Left lobe of liver (tissue), 2 donors: Measurements from ENCODE around the gene RUNX2. TPM values are rescaled to one million over a fixed set of nuclear protein-coding genes. Genes with fewer than 3 reads are reported as not detected.
"Not testable (repeated sequence)": the region's sequence is repeated elsewhere in the genome, so short reads cannot be mapped to it uniquely, and the experiment has no call there.

Source experiments
- ATAC-seq: fragments of 200-7000 bp; cut with Tn5 transposase; one replicate; pipeline ENCODE4 v1.9.1; 2020; ENCODE audit warnings: mild to moderate bottlenecking, moderate library complexity
- DNase-seq: peaks from one replicate; pipeline ENCODE4 v3.0.0-alpha.2; 2020; ENCODE audit warnings: low spot score
- total RNA-seq: library from RNA; stranded (reverse); gene quantifications from one replicate; pipeline ENCODE4 v1.2.1, GENCODE V29; 2021
- donor health status: DM: no; HTN: no; CAD: no; lungs with moderate emphysema.
- donor health status: DM: no; HTN: yes; CAD: no.

RUNX2 gene
- total RNA-seq: 0.15 TPM

- ATAC-seq: no peak
Observed at GRCh38 chr6:45327956-45328522, at the start of gene RUNX2. Gene RUNX2 (plus strand): TSS chr6:45328330. CDS start chr6:45328727, 397 bp downstream.

GRCh38 chr6:45278367-45278766 is 49.8 kb upstream of the RUNX2 start:
- DNase-seq (no peak), ATAC-seq (no peak)

More at GRCh38 chr6:45327956-45328522, at the start of gene RUNX2:
- no peak for DNase-seq

DNA sequence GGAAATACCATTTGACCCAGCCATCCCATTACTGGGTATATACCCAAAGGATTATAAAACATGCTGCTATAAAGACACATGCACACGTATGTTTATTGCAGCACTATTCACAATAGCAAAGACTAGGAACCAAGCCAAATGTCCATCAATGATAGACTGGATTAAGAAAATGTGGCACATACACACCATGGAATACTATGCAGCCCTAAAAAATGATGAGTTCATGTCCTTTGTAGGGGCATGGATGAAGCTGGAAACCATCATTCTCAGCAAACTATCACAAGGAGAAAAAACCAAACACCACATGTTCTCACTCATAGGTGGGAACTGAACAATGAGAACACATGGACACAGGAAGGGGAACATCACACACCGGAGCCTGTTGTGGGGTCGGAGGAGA is 41.4 kb upstream of the RUNX2 start:
- not testable (repeated sequence) for DNase-seq, ATAC-seq

GRCh38 chr6:45289751-45290514 is 38.2 kb upstream of the RUNX2 start:
- DNase-seq (no peak), ATAC-seq (no peak)

DNA sequence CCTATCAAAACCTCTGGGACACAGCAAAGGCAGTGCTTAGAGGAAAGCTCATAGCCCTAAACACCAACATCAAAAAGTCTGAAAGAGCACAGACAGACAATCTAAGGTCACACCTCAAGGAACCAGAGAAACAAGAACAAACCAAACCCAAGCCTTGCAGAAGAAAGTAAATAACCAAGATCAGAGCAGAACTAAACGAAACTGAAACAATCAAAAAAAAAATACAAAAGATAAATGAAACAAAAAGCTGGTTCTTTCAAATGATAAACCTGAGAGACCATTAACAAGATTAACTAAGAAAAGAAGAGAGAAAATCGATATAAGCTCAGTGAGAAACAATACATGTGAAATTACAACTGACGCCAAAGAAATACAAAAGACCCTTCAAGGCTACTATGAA is 34.8 kb upstream of the RUNX2 start:
- DNase-seq: no peak
- ATAC-seq: no peak

DNA sequence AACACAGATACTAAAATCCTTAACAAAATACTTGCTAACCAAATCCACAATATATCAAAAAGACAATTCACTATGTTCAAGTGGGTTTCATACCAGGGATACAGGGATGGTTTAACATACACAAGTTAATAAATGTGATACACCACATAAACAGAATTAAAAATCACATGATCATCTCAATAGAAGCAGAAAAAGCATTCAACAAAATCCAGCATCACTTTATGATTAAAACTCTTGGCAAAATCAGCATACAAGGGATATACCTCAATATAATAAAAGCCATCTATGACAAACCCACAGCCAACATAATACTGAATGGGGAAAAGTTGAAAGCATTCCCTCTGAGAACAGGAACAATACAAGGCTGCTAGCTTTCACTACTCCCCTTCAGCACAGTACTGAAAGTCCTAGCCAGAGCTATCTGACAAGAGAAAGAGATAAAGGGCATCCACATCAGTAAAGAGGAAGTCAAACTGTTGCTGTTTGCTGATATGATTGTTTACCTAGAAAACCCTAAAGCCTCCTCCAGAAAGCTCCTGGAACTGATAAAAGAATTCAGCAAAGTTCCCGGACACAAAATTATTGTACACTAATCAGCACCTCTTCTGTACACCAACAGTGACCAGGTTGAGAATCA is 33.9 kb upstream of the RUNX2 start:
- ATAC-seq, DNase-seq: not testable (repeated sequence)

GRCh38 chr6:45297320-45297719 is 30.8 kb upstream of the RUNX2 start:
- DNase-seq: no peak
- no peak for ATAC-seq

- no peak for ATAC-seq
- DNase-seq: no peak
Observed at GRCh38 chr6:45299096-45299581, 29.0 kb upstream of the RUNX2 start.

DNA sequence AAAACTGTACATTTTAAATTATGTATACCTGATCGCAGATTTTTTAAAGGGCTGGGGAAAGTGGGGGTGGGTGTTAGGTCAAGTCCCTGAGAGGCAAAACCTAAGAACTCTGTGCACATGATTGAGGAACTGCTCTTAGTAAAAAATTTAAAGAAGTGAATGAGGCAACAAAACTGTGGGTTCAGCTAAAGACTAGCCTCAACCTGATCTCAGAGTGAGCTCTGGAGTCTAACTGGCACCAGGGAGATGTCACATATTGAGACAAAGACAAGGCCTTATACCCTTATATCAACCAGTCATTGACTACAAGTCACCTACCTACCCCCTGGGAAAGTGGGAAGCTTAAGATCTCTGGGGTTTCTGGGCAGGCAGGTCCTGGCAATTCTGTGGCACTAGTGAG is 27.4 kb upstream of the RUNX2 start:
- DNase-seq (no peak), ATAC-seq (no peak)

DNA sequence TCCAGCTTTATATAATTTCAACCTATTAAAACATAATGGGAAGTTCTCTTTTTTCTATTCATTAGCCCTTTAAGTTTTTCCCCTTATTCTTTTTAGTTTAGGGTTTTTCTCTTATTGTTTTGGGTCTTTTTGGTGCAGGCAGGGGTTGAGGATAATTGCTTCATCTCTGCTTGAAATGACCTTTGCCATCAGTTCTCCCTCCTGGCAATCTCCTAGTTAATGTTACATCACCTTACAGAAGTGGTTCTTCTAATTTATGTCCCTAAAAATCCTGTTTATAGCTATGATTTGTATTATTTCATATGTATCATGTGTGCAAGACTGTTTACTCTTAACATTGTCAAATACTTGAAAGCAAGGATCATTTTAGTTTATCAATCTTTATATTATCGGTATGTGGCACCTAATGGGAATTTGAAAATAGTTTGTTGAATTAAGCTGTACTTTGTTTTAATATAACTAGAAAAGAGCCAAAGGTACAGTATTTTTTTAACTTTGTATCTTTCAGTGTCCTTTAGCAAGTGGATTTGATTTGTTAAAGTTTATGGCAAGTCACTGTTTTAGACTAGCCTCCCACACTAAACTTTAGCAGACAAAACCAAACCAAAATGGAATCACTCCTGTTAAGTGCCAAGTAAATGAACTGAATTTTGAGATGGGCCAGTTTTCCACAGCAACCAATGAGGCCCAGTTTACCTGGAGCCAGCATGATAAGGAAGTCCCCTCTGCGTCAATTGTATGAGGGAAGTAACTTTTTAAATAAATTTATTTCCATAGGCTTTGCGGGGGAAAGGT is 26.6 kb upstream of the RUNX2 start:
- ATAC-seq (peak; percentile 73), DNase-seq (no peak)

DNA sequence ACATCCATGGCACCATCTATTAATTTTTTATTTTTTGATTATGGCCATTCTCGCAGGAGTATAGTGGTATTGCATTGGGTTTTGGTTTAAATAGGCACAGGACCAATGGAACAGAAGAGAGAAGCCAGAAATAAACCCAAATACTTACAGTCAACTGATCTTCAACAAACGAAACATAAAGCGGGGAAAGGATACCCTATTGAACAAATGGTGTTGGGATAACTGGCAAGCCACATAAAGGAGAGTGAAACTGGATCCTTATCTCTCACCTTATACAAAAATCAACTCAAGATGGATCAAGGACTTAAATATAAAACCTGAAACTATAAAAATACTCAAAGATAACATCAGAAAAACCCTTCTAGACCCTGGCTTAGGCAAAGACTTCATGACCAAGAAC is 25.3 kb upstream of the RUNX2 start:
- ATAC-seq: no peak
- no peak for DNase-seq

- no peak for DNase-seq
- ATAC-seq: no peak
Observed at GRCh38 chr6:45305546-45305945, 22.6 kb upstream of the RUNX2 start.

DNA sequence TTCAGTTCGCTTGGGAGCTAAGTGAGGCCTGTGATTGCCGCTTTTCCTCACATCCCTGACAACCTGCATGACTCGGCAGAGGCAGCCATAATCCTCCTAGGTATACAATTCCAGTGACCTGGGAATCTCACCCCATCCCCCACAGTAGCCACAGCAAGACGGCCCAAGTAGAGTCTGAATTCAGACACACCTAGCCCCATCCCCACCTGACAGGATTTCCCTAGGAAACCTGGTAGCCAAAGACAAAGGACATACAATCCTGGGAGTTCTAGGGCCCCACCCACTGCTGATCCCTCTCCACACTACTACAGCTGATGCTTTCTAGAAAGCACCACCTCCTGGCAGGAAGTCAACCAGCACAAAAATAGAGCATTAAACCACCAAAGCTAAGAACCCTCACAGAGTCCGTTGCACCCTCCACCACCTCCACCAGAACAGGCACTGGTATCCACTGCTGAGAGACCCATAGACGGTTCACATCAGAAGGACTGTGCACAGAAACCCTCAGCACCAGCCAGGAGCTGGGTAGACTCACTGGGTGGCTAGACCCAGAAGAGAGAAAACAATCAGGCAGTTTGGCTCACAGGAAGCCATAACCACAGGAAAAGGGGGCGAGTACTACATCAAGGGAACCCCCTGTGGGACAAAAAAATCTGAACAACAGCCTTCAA is 17.9 kb upstream of the RUNX2 start:
- ATAC-seq: no peak
- no peak for DNase-seq

DNA sequence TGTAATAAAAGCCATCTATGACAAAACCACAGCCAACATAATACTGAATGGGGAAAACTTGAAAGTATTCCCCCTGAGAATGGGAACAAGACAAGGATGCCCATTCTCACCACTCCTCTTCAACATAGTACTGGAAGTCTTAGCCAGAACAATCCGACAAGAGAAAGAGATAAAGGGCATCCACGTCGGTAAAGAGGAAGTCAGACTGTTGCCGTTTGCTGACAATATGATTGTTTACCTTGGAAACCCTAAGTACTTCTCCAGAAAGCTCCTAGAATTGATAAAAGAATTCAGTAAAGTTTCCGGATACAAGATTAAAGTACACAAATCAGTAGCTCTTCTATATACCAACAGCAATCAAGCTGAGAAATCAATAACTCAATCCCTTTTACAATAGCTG is 14.0 kb upstream of the RUNX2 start:
- ATAC-seq (no peak), DNase-seq (no peak)

DNA sequence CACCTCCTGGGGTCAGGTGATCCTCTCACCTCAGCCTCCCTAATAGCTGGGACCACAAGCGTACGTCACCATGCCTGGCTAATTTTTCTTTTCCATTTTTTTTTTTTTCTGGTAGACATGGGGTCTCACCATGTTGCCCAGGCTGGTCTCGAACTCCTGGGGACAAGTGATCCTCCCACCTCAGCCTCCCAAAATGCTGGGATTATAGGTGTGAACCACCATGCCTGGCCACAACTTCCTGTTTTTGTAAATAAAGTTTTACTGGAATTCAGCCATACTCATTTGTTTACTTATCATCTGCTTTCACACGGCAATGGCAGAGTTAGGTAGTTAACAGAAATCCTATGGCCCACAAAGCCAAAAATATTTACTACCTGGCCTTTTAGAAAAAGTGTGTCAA is 7.8 kb upstream of the RUNX2 start:
- DNase-seq: no peak
- ATAC-seq: no peak

GRCh38 chr6:45323656-45324224 is 4.4 kb upstream of the RUNX2 start:
- ATAC-seq (no peak), DNase-seq (no peak)

DNA sequence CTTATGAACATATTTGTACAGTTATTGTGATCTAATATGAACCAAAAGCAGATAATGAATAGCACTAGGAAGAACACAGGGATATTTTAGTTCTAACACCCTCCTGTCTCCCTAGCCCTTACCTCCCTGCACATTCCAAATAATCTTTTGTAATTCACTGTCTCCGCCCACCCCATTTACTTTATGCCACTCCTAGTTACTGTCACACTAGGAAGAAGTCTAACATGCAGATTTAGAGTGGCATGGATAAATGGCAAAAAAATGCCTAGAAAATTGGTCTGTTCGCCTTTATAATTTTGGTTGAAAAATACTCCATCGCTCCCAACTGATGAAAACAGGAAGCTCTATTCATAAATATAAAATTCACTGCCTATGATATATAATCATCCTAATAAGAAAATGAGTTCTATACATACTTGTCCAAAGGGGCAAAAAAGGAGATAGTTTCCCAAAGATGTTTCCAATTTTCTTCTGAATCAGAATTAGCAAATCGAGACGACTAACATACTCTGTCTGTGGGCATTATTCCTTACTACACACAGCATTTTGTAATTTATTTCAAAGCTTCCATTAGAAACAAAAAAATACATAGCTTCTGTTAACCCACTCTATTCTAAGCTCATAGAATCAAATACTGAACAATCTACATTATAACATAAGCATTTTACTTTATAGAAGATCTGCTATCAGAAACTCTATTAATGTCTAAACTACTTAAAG is 1.3 kb upstream of the RUNX2 start:
- ATAC-seq: no peak
- DNase-seq: no peak

- DNase-seq: no peak
Observed at GRCh38 chr6:45328523-45328922, 393 bp downstream of the RUNX2 start.

DNA sequence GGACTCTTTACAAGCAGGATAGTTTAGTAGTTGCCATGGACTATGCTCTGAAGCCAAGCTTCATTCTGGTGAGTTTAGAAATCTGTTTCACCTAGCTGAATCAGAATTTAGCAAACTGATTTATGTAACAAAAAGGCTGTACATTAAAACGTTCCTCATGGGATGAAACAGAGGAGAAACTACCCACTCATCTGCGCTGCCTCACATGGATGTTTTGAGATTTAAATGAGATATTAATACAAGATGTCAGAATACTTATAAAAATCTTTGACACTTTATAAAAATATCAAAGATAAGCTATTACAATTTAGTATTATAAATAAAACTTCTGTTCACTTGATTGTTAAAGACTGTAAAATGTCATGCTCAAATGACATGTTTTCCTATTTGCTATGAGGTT is 16.8 kb downstream of the RUNX2 start:
- ATAC-seq (no peak), DNase-seq (no peak)

More at GRCh38 chr6:45328523-45328922, 393 bp downstream of the RUNX2 start:
- ATAC-seq: no peak
